ENCODE results near the gene NHSL1. TPM values are rescaled to one million over a fixed set of nuclear protein-coding genes. Genes with fewer than 3 reads are reported as not detected.

The NHSL1 gene
- total and polyA plus RNA-seq, 9 of the 15 experiments (the other 6 are each of a cell fraction or from before 2014, with no cell fraction given) = 0.09 to 0.20 TPM; not detected in 7

- Histone ChIP-seq H3K9me3 (replicated peaks; ENCODE audit: control insufficient read depth, insufficient read depth, low read depth, low read length) (no peaks in the 10 kb centered on the region), H3K4me2 (ENCODE audit: insufficient read depth, low read length) (no peak overlapping the region), H3K9me1 (ENCODE audit: control insufficient read depth, insufficient read depth, low read length) (no peaks in the 10 kb centered on the region), H3K27ac (ENCODE audit: extremely low read depth, low read depth, low read length) (no peak overlapping the region), H3K27me3 (ENCODE audit: control insufficient read depth in 2 of 2, insufficient read depth in 2 of 2, low read length in 2 of 2) (peaks cover 26 to 30% of the 10 kb centered on the region in 2 experiments), H3K79me2 (ENCODE audit: control insufficient read depth, insufficient read depth, low read length) (no peaks in the 10 kb centered on the region), H3K4me3 (no peak overlapping the region), H3K4me1 (replicated peaks in 1 of 2; ENCODE audit: control insufficient read depth in 2 of 2, insufficient read depth in 2 of 2, low read length in 2 of 2) (no peaks in the 10 kb centered on the region), H2AFZ (ENCODE audit: low read depth, low read length) (no peak overlapping the region), H3K9ac (ENCODE audit: insufficient read depth in 1 of 2, low read depth in 2 of 2, low read length in 2 of 2) (no peak overlapping the region), H4K20me1 (replicated peaks; ENCODE audit: control insufficient read depth, insufficient read depth, low read length) (no peaks in the 10 kb centered on the region), H3K36me3 (ENCODE audit: control insufficient read depth, insufficient read depth, low read length) (no peaks in the 10 kb centered on the region)
- DNase-seq (ENCODE audit: extremely low read depth in 1 of 4, low spot score in 3 of 4) (no peak), FAIRE-seq (no peak), ATAC-seq (no peak)
- WGBS (ENCODE audit: insufficient coverage, low coverage, missing lambda C conversion rate) = 0% methylated on average over 4 of the region's 4 CpGs
- ChIA-PET CTCF (ENCODE audit: low intra/inter-chr PET ratio) (no interaction called here), POLR2A (no interaction called here)
- intact Hi-C loops (cut with micrococcal nuclease) = no loop called here
- BruUV-seq (replicated peaks) = no TSS peak
- in situ Hi-C loops (cut with MboI) = no loop called here
- TF ChIP-seq ZNF592 (IDR thresholded peaks at IDR 0.05) (no peak), CHD2 (IDR thresholded peaks at IDR 0.05; ENCODE audit: low read depth, low read length) (no peak), HDAC2 (IDR thresholded peaks at IDR 0.05) (no peak), RFX1 (IDR thresholded peaks at IDR 0.05) (no peak), ZBTB12 (CRISPR knock-in tag; IDR thresholded peaks at IDR 0.05) (no peak), PTTG1 (tag; IDR thresholded peaks at IDR 0.05; ENCODE audit: low read depth) (no peak), CREB1 (IDR thresholded peaks at IDR 0.05) (no peak), CREB1 (CRISPR knock-in tag; IDR thresholded peaks at IDR 0.05) (no peak)
- TF ChIP-seq, protein P1, sequence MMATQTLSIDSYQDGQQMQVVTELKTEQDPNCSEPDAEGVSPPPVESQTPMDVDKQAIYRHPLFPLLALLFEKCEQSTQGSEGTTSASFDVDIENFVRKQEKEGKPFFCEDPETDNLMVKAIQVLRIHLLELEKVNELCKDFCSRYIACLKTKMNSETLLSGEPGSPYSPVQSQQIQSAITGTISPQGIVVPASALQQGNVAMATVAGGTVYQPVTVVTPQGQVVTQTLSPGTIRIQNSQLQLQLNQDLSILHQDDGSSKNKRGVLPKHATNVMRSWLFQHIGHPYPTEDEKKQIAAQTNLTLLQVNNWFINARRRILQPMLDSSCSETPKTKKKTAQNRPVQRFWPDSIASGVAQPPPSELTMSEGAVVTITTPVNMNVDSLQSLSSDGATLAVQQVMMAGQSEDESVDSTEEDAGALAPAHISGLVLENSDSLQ (IDR thresholded peaks at IDR 0.05) = no peak
- TF ChIP-seq, protein P2, sequence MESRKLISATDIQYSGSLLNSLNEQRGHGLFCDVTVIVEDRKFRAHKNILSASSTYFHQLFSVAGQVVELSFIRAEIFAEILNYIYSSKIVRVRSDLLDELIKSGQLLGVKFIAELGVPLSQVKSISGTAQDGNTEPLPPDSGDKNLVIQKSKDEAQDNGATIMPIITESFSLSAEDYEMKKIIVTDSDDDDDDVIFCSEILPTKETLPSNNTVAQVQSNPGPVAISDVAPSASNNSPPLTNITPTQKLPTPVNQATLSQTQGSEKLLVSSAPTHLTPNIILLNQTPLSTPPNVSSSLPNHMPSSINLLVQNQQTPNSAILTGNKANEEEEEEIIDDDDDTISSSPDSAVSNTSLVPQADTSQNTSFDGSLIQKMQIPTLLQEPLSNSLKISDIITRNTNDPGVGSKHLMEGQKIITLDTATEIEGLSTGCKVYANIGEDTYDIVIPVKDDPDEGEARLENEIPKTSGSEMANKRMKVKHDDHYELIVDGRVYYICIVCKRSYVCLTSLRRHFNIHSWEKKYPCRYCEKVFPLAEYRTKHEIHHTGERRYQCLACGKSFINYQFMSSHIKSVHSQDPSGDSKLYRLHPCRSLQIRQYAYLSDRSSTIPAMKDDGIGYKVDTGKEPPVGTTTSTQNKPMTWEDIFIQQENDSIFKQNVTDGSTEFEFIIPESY (CRISPR knock-in tag; IDR thresholded peaks at IDR 0.05) = no peak
- TF ChIP-seq, protein P3, sequence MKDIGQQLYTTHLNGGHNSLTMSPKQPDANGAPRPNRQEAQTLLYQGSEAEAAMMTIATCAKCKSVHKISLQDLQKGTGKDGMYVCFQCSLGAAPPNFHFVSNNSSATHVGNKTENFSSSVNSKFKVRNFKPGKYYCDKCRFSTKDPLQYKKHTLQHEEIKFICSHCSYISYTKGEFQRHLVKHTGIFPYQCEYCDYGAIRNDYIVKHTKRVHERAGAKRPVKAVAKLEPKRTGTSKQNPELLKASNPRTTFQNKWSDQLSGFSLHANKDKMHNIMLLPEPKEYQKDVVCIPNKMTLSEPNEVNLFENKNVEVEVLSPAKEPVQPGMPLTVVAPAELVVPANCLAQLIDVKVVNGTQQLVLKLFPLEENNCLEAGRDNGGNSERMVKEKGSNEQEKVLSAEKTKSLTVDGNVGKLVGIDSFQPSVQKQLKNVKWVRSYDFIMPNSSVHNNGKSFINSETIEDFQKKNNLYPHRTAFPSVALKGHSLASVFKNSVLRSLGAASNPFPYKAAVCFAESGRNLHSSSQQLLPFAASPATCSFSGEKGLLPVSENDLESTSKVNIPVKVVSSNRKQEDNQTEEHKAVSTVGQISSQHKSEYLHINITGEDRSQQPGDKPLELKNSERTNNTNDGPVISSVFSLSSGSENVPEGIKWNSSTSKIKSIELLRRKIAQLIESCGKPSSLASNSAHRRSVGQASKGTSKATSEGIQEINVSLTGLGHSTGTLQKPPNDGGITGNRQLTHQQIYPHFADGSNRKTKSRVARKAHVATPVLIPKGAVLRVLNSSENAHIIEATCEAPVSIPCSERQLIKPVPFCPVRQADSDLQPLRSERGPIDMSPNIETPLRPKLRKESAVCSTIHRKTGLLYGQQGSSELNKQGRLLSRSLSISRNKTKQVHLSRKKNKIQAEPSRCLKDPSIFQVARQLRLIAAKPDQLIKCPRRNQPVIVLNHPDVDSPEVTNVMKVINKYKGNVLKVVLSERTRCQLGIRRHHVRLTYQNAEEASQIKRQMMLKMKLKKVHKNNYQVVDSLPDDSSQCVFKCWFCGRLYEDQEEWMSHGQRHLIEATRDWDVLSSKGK (CRISPR knock-in tag; IDR thresholded peaks at IDR 0.05) = no peak
These were observed 44.4 kb upstream of the NHSL1 start for GRCh38 chr6:138543657-138544056.

Data from K562 (cell line).